MCF 10A (cell line): ENCODE results near the gene PFKFB2. TPM values are rescaled to one million over a fixed set of nuclear protein-coding genes. Genes with fewer than 3 reads are reported as not detected.

Experiments
- BruUV-seq: library from RNA; stranded (reverse); fragments of 400-500 nt; replicated peaks from 2 replicates; lab custom pipeline; 2021; lab: Mats Ljungman, UMichigan
- CTCF ChIA-PET: fragments of 300-600 bp; sonication (Branson Sonifier 250); formaldehyde crosslinking; extraction: SDS; loops from one replicate; lab custom pipeline; 2021; ENCODE audit warnings: antibody characterized with exemption, inconsistent platforms; lab: Yijun Ruan, JAX
- POLR2A ChIA-PET: fragments of 300-600, 350-650 bp; sonication (Branson Sonifier 250); formaldehyde crosslinking; extraction: SDS; loops from one replicate; lab custom pipeline; 2020; ENCODE audit warnings: antibody characterized with exemption, inconsistent platforms; lab: Yijun Ruan, JAX
- DNase-seq: peaks from one replicate; pipeline ENCODE4 v3.0.0-alpha.2; 2018; ENCODE audit not compliant: unreplicated experiment
- H3K27ac Mint-ChIP-seq: one replicate; pipeline ENCODE4 v1.8.0; 2022; ENCODE audit warnings: mild to moderate bottlenecking, low read depth, mixed read lengths; ENCODE audit not compliant: unreplicated experiment
- H3K27me3 Mint-ChIP-seq: one replicate; pipeline ENCODE4 v1.8.0; 2022; ENCODE audit warnings: mixed read lengths; ENCODE audit not compliant: insufficient read depth, unreplicated experiment
- H3K36me3 Mint-ChIP-seq: one replicate; pipeline ENCODE4 v1.8.0; 2022; ENCODE audit warnings: mild to moderate bottlenecking, moderate library complexity, mixed read lengths; ENCODE audit not compliant: insufficient read depth, unreplicated experiment
- H3K4me1 Mint-ChIP-seq: one replicate; pipeline ENCODE4 v1.8.0; 2022; ENCODE audit warnings: mixed read lengths; ENCODE audit not compliant: insufficient read depth, unreplicated experiment
- H3K4me3 Mint-ChIP-seq: one replicate; pipeline ENCODE4 v1.8.0; 2022; ENCODE audit warnings: mild to moderate bottlenecking, moderate library complexity, mixed read lengths; ENCODE audit not compliant: unreplicated experiment
- H3K9me3 Mint-ChIP-seq: one replicate; pipeline ENCODE4 v1.8.0; 2022; ENCODE audit warnings: mixed read lengths; ENCODE audit not compliant: unreplicated experiment
- intact Hi-C: fragments of 100-400 bp; cut with micrococcal nuclease; formaldehyde crosslinking; loops from 2 replicates; pipeline ENCODE4 v1.14.1; 2022
- total RNA-seq: library from RNA; stranded (reverse); gene quantifications from 2 replicates; pipeline ENCODE4 v1.2.3, GENCODE V29; 2022
- TF ChIP-seq, protein P1 (sequence below): fragments of 200-600 bp; IDR thresholded peaks from one replicate; pipeline ENCODE4 v1.8.0; 2022; ENCODE audit warnings: antibody characterized with exemption, mild to moderate bottlenecking; ENCODE audit not compliant: unreplicated experiment

The PFKFB2 gene
- total RNA-seq, 1 experiment from 2014 or later = 21.1 TPM

DNA sequence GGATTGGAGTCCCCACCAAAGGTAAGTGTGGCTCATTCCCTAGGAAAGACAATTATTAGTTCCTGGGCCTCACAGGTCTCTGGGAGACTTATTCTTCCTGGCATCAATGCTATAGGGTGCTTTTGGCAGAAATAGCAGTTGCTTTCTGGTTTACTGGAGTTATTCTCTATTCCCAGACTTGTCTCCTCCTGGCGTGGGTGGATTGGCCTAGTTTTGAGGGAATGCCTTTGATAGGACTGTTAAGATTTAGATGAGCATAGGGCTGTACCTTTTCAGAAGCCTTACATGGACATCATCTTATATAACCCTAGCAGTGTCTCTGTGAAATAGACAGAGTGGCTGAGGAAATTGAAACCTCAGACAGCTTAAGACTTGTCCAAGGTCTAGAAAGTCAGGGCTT lies 9.0 kb downstream of the PFKFB2 start:
- DNase-seq = no peak
- TF ChIP-seq, protein P1, sequence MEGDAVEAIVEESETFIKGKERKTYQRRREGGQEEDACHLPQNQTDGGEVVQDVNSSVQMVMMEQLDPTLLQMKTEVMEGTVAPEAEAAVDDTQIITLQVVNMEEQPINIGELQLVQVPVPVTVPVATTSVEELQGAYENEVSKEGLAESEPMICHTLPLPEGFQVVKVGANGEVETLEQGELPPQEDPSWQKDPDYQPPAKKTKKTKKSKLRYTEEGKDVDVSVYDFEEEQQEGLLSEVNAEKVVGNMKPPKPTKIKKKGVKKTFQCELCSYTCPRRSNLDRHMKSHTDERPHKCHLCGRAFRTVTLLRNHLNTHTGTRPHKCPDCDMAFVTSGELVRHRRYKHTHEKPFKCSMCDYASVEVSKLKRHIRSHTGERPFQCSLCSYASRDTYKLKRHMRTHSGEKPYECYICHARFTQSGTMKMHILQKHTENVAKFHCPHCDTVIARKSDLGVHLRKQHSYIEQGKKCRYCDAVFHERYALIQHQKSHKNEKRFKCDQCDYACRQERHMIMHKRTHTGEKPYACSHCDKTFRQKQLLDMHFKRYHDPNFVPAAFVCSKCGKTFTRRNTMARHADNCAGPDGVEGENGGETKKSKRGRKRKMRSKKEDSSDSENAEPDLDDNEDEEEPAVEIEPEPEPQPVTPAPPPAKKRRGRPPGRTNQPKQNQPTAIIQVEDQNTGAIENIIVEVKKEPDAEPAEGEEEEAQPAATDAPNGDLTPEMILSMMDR = no peak
- H3K4me1 Mint-ChIP-seq = no peaks in the 10 kb centered on the region
- H3K36me3 Mint-ChIP-seq = peaks cover 42% of the 10 kb centered on the region
- POLR2A ChIA-PET = interaction anchor here (0.9 to 3.8 kb wide), 3 partner anchors 9 to 30 kb away, joined by 3 to 20 read pairs (median 12); partner anchors contain the start of gene PFKFB2
- no TSS peak for BruUV-seq
- H3K9me3 Mint-ChIP-seq = no peaks in the 10 kb centered on the region
- CTCF ChIA-PET = interaction anchor here (0.6 to 1.5 kb wide), 5 partner anchors 9 to 149 kb away, joined by 3 to 5 read pairs (median 4); partner anchors contain the start of gene PFKFB2
- H3K27me3 Mint-ChIP-seq = no peaks in the 10 kb centered on the region
- intact Hi-C loops = no loop called here
- no peak overlapping the region for H3K4me3 Mint-ChIP-seq
- H3K27ac Mint-ChIP-seq = no peak overlapping the region

DNA sequence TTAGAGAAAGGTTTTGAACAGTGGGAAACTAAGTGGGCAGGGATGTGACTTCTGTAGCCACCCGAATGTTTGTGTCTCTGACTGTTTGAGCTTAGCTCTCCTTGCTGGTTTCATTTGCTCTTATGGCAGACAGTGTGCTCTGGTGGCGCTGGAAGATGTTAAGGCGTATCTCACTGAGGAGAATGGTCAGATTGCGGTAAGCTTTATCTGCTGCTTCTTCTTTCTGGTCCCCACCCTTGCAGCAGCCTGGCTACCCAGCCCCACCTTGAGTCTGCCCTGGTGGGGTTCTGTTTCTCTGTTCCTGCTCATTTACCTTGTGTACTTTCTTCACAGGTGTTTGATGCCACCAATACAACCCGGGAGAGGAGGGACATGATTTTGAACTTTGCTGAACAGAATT lies 9.9 kb downstream of the PFKFB2 start:
- CTCF ChIA-PET = interaction anchor here (0.5 to 1.9 kb wide), 4 partner anchors 13 to 1576 kb away, joined by 4 to 10 read pairs (median 4); no protein-coding TSS in a partner anchor
- Mint-ChIP-seq H3K4me3 (no peak overlapping the region), H3K27ac (no peak overlapping the region), H3K36me3 (peaks cover 46% of the 10 kb centered on the region), H3K4me1 (no peaks in the 10 kb centered on the region), H3K27me3 (no peaks in the 10 kb centered on the region), H3K9me3 (no peaks in the 10 kb centered on the region)
- no peak for DNase-seq
- TF ChIP-seq, protein P1 = no peak
- no TSS peak for BruUV-seq
- POLR2A ChIA-PET = interaction anchor here (2.5 to 3.8 kb wide), 2 partner anchors 10 to 12 kb away, joined by 12 to 20 read pairs; partner anchors contain the start of gene PFKFB2
- intact Hi-C loops = no loop called here

DNA sequence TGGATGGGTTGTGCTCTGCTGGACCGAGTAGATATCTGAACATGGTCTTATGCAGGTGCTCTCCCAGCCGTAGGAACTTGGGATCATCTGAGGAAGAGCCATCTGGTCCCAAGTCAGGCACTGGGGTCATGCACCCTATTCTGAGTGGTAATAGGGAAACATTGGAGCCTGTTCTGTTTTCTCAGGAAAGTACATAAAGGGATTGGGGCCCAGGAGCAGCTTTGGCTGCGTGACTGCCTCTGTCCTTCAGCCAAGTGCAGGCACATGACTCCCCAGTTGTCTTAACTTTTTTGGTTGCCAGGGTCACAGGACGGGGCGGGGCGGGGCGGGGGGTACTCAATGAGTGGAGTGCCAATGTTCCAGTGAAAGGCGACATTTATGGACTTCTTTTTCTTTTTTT lies 11.5 kb downstream of the PFKFB2 start:
- intact Hi-C loops = no loop called here
- POLR2A ChIA-PET = interaction anchor here (0.6 to 3.8 kb wide), 3 partner anchors 10 to 33 kb away, joined by 3 to 20 read pairs (median 4); partner anchors contain the start of gene PFKFB2
- peaks cover 54% of the 10 kb centered on the region for H3K36me3 Mint-ChIP-seq

DNA sequence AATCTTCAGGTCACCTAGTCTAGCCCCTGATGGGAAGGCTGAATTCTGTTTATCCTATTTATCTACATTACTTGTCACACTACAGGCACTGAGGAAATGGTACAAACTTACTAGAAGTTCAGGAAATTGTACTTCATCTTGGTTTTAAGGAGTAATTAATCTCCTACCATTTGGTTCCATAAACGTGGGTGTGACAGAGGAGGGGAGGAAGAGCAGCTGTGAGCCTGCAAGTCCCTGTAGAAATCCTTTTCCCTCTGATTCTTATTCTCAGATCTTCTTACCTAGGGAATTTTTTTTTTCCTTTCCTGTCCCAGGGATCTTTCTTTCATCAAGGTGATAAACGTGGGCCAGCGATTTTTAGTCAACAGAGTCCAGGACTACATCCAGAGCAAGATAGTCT lies 14.1 kb downstream of the PFKFB2 start:
- BruUV-seq = no TSS peak
- ChIA-PET CTCF (no interaction called here), POLR2A (interaction anchor here (0.8 to 11.2 kb wide), 3 partner anchors 14 to 60 kb away, joined by 3 to 399 read pairs (median 9); partner anchors contain the start of genes C1orf116, PFKFB2 and YOD1)
- Mint-ChIP-seq H3K9me3 (no peaks in the 10 kb centered on the region), H3K27ac (no peak overlapping the region), H3K36me3 (peaks cover 50% of the 10 kb centered on the region), H3K4me1 (no peaks in the 10 kb centered on the region), H3K27me3 (no peaks in the 10 kb centered on the region), H3K4me3 (no peak overlapping the region)
- no peak for DNase-seq
- intact Hi-C loops = no loop called here
- TF ChIP-seq, protein P1 = no peak

More for the DNA sequence above, 11.5 kb downstream of the PFKFB2 start:
- Mint-ChIP-seq H3K4me1 (no peaks in the 10 kb centered on the region), H3K4me3 (no peak overlapping the region), H3K9me3 (no peaks in the 10 kb centered on the region), H3K27ac (no peak overlapping the region), H3K27me3 (no peaks in the 10 kb centered on the region)
- DNase-seq = no peak
- no TSS peak for BruUV-seq
- TF ChIP-seq, protein P1 = no peak
- CTCF ChIA-PET = interaction anchor here (1.9 kb wide), 1 partner anchor 12 kb away, joined by 10 read pairs; no protein-coding TSS in a partner anchor
